ENCODE results near the gene DOCK4.

The DOCK4 gene

DNA sequence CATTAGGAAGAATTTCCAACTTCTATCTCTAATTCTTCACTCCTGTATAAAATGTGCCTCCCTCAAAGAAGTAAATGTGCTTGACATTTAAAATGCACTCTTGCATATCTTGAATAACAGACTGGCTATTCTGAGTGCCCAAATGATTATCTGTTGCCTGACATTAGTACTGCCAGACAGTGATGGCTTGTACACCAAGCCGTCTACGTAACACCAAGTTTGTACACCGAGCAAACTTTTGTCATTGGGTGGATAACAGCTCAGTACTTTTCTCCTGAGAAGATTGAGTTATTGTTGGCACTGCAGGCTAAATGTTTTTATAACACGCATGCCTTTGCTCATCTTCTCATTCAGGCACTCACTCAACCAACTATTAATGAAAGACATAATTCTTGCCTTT is 137.2 kb downstream of the DOCK4 start:
- DNase-seq (ENCODE audit: low read depth in 1 of 2, low spot score in 1 of 2), result no peak
- TF ChIP-seq, protein P1, sequence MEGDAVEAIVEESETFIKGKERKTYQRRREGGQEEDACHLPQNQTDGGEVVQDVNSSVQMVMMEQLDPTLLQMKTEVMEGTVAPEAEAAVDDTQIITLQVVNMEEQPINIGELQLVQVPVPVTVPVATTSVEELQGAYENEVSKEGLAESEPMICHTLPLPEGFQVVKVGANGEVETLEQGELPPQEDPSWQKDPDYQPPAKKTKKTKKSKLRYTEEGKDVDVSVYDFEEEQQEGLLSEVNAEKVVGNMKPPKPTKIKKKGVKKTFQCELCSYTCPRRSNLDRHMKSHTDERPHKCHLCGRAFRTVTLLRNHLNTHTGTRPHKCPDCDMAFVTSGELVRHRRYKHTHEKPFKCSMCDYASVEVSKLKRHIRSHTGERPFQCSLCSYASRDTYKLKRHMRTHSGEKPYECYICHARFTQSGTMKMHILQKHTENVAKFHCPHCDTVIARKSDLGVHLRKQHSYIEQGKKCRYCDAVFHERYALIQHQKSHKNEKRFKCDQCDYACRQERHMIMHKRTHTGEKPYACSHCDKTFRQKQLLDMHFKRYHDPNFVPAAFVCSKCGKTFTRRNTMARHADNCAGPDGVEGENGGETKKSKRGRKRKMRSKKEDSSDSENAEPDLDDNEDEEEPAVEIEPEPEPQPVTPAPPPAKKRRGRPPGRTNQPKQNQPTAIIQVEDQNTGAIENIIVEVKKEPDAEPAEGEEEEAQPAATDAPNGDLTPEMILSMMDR (IDR thresholded peaks at IDR 0.05; ENCODE audit: insufficient read depth, low read length), result no peak
- TF ChIP-seq GABPA (IDR thresholded peaks at IDR 0.05; ENCODE audit: low read depth), result no peak
- no peak for TF ChIP-seq POLR2AphosphoS5 (IDR thresholded peaks at IDR 0.05; ENCODE audit: low read depth)
- no peak for TF ChIP-seq SPI1 (IDR thresholded peaks at IDR 0.05; ENCODE audit: borderline replicate concordance, low read depth)
- TF ChIP-seq, protein P2, sequence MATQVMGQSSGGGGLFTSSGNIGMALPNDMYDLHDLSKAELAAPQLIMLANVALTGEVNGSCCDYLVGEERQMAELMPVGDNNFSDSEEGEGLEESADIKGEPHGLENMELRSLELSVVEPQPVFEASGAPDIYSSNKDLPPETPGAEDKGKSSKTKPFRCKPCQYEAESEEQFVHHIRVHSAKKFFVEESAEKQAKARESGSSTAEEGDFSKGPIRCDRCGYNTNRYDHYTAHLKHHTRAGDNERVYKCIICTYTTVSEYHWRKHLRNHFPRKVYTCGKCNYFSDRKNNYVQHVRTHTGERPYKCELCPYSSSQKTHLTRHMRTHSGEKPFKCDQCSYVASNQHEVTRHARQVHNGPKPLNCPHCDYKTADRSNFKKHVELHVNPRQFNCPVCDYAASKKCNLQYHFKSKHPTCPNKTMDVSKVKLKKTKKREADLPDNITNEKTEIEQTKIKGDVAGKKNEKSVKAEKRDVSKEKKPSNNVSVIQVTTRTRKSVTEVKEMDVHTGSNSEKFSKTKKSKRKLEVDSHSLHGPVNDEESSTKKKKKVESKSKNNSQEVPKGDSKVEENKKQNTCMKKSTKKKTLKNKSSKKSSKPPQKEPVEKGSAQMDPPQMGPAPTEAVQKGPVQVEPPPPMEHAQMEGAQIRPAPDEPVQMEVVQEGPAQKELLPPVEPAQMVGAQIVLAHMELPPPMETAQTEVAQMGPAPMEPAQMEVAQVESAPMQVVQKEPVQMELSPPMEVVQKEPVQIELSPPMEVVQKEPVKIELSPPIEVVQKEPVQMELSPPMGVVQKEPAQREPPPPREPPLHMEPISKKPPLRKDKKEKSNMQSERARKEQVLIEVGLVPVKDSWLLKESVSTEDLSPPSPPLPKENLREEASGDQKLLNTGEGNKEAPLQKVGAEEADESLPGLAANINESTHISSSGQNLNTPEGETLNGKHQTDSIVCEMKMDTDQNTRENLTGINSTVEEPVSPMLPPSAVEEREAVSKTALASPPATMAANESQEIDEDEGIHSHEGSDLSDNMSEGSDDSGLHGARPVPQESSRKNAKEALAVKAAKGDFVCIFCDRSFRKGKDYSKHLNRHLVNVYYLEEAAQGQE (IDR thresholded peaks at IDR 0.05; ENCODE audit: insufficient replicate concordance, low read depth), result no peak
- Histone ChIP-seq H3K4me3 (replicated peaks; ENCODE audit: insufficient read depth, low read length) (no peak overlapping the region), H3K27me3 (ENCODE audit: insufficient read depth, poor library complexity, severe bottlenecking) (no peaks in the 10 kb centered on the region), H3K27ac (replicated peaks) (no peak overlapping the region)

DNA sequence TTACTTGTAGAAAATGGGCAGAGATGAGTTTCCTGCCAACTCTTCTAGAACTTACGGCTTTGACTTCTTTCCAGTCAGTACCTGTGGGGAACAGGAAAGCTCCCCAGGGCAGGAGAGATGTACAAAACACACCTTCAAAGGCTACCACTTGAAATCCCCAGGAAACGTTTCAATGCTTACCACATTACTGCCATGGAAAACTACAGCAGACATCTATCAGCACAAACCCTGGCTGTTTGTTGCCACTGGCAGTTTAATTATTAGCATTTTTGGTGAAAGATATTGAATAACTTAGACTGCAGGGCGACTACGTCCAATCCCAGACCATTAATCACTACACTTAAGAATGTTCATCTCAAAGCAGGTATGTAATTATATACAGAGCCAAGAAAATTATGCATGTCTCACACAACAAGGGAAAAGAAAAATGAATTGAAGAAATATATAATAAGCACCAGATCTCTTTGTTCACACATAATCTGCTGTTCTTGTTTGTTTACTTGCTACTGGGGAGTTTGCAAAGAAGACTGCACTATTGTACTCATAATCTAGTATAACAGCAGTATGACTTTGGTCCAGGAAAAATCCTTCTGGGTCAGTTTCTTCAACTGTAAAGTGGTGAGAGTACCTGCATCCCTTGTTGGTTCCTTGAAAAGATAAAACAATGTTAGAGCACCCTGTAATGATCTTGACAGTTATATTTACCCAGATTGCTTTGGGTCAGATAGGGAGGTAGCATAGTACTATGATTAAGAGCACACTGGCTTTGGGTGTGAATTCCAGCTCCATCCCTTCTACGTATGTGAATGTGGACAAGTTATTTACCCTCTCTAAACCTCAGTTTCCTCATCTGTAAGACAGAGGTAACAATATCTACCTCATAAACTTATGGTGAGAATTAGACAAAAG is 138.3 kb downstream of the DOCK4 start:
- H3K27ac ChIP-seq (replicated peaks), result no peak overlapping the region

DNA sequence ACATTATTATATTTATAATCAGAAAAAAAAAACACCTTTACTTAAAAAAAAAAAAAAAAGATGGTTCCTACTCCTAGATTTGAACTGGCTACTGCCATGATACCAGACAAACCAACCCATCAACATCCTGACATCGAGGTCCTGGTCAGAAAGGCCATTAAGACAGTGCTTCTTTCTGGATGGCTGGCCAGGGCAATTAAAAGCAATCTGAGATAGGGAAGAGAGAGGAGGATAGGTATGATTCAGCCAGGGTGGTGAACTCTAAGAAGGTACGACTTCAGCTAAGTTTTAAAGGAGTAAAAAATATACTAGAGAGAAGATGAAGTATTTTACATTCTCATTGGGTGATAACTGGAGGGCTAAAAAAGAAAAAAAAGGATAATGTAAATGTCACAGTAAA is 139.0 kb downstream of the DOCK4 start:
- Histone ChIP-seq H3K27me3 (ENCODE audit: insufficient read depth, poor library complexity, severe bottlenecking) (no peaks in the 10 kb centered on the region), H3K27ac (replicated peaks) (no peak overlapping the region), H3K4me3 (replicated peaks; ENCODE audit: insufficient read depth, low read length) (no peak overlapping the region)
- no peak for TF ChIP-seq POLR2AphosphoS5 (IDR thresholded peaks at IDR 0.05; ENCODE audit: low read depth)
- TF ChIP-seq SPI1 (IDR thresholded peaks at IDR 0.05; ENCODE audit: borderline replicate concordance, low read depth), result no peak
- TF ChIP-seq, protein P2 (IDR thresholded peaks at IDR 0.05; ENCODE audit: insufficient replicate concordance, low read depth), result no peak
- no peak for DNase-seq (ENCODE audit: low read depth in 1 of 2, low spot score in 1 of 2)

More for the DNA sequence above, 138.3 kb downstream of the DOCK4 start:
- Histone ChIP-seq H3K27me3 (ENCODE audit: insufficient read depth, poor library complexity, severe bottlenecking) (no peaks in the 10 kb centered on the region), H3K4me3 (replicated peaks; ENCODE audit: insufficient read depth, low read length) (no peak overlapping the region)
- DNase-seq (ENCODE audit: low read depth in 1 of 2, low spot score in 1 of 2), result no peak
- TF ChIP-seq, protein P2 (IDR thresholded peaks at IDR 0.05; ENCODE audit: insufficient replicate concordance, low read depth), result no peak
- TF ChIP-seq SPI1 (IDR thresholded peaks at IDR 0.05; ENCODE audit: borderline replicate concordance, low read depth), result no peak
- no peak for TF ChIP-seq POLR2AphosphoS5 (IDR thresholded peaks at IDR 0.05; ENCODE audit: low read depth)
- TF ChIP-seq, protein P1 (IDR thresholded peaks at IDR 0.05; ENCODE audit: insufficient read depth, low read length), result no peak
- TF ChIP-seq GABPA (IDR thresholded peaks at IDR 0.05; ENCODE audit: low read depth), result no peak
